Muscle layer of duodenum (tissue), 2 donors: ENCODE data around the gene ANKS6.

ENCODE experiments used
- H3K27ac ChIP-seq: one replicate; pipeline ENCODE4 v1.7.0; 2013; ENCODE audit warnings: mild to moderate bottlenecking, low read length
- H3K27me3 ChIP-seq: one replicate; pipeline ENCODE4 v1.7.0; 2013; ENCODE audit warnings: low read depth, mild to moderate bottlenecking, control low read depth, low read length
- H3K36me3 ChIP-seq, 2 donors: one replicate each; pipeline ENCODE4 v1.7.0; 2013; ENCODE audit warnings: low read length in 2 of 2, control low read depth in 1 of 2, mild to moderate bottlenecking in 1 of 2; ENCODE audit not compliant: insufficient read depth in 2 of 2, control insufficient read depth in 1 of 2
- H3K4me1 ChIP-seq, 2 donors: one replicate each; pipeline ENCODE4 v1.7.0; 2013; ENCODE audit warnings: low read length in 2 of 2, mild to moderate bottlenecking in 2 of 2, control low read depth in 1 of 2, moderate library complexity in 1 of 2; ENCODE audit not compliant: insufficient read depth in 2 of 2, control insufficient read depth in 1 of 2
- H3K4me3 ChIP-seq, 2 donors: one replicate each; pipeline ENCODE4 v1.7.0; 2013; ENCODE audit warnings: low read length in 2 of 2, low read depth in 1 of 2, mild to moderate bottlenecking in 1 of 2
- H3K9me3 ChIP-seq, 2 donors: one replicate each; pipeline ENCODE4 v1.7.0; 2013; ENCODE audit warnings: low read length in 2 of 2, control low read depth in 1 of 2, mild to moderate bottlenecking in 1 of 2; ENCODE audit not compliant: control insufficient read depth in 1 of 2
- donor health status: healthy.

The ANKS6 gene

DNA sequence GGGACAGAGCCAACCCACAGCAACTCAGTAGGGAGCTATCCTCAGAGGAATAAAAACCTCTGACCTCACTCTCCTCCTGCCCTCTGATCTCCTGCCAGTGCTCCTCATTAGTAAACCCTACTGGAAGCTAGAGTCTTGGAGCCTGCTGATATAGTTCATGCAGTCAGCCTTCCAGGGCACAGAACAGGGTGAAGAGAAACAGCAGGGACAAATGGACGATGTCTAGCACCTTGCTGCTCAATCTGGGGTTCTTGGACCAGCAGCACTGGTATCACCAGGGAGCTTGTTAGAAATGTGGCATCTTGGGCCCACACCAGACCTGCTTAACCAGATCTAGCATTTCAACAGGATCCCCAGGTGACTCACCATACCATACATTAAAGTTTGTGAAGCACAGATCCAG, 5.6 kb upstream of the ANKS6 start:
- Histone ChIP-seq H3K4me3 (no peak overlapping the region), H3K4me1 (peaks cover 0 to 4% of the 10 kb centered on the region in 2 donors), H3K27ac (no peak overlapping the region), H3K9me3 (no peaks in the 10 kb centered on the region), H3K36me3 (no peaks in the 10 kb centered on the region), H3K27me3 (peaks cover 3% of the 10 kb centered on the region)

DNA sequence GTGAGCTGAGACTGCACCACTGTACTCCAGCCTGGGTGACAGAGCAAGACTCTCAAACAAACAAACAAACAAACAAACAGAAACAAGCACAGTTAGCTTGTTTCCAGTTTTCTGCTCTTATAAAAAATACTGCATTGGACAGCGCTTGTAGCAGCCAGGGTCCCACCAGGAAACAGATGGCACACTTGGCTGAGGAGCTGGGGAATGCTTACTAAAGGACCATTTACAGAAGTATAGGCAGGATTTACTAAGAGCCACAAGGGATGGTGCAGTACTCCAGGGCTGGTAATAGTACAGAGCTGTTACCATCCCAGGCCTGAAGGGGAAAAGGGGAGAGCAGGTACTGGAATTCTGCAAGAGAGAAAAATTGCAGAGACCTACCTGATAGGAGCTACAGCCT, 5.2 kb upstream of the ANKS6 start:
- H3K27ac ChIP-seq = no peak overlapping the region
- H3K4me3 ChIP-seq = no peak overlapping the region
- peaks cover 0 to 4% of the 10 kb centered on the region in 2 donors for H3K4me1 ChIP-seq
- H3K36me3 ChIP-seq = no peaks in the 10 kb centered on the region
- H3K9me3 ChIP-seq = no peaks in the 10 kb centered on the region
- H3K27me3 ChIP-seq = peaks cover 3% of the 10 kb centered on the region

- Histone ChIP-seq H3K36me3 (no peaks in the 10 kb centered on the region), H3K4me3 (no peak overlapping the region), H3K4me1 (peaks cover 11% of the 10 kb centered on the region in 2 donors), H3K27ac (no peak overlapping the region), H3K9me3 (no peaks in the 10 kb centered on the region), H3K27me3 (peaks cover under 1% of the 10 kb centered on the region)
Observed at GRCh38 chr9:98798254-98798653, 1.9 kb upstream of the ANKS6 start.

DNA sequence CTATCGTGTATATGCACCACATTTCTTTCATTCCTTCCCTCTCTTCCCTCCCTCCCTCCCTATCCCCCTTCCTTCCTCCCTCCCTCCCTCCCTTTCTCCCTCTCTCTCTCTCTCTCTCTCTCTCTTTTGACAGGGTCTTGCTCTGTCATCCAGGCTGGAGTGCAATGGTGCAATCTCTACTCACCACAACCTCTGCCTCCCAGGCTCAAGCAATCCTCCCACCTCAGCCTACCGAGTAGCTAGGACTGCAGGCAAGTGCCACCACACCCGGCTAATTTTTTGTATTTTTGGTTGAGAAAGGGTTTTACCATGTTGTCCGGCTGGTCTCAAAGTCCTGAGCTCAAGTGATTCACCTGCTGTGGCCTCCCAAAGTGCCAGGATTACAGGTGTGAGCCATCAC, 1.1 kb upstream of the ANKS6 start:
- no peaks in the 10 kb centered on the region for H3K36me3 ChIP-seq
- H3K4me1 ChIP-seq = peaks cover 11% of the 10 kb centered on the region in 2 donors
- H3K27me3 ChIP-seq = no peaks in the 10 kb centered on the region
- H3K27ac ChIP-seq = no peak overlapping the region
- no peak overlapping the region for H3K4me3 ChIP-seq
- H3K9me3 ChIP-seq = no peaks in the 10 kb centered on the region

DNA sequence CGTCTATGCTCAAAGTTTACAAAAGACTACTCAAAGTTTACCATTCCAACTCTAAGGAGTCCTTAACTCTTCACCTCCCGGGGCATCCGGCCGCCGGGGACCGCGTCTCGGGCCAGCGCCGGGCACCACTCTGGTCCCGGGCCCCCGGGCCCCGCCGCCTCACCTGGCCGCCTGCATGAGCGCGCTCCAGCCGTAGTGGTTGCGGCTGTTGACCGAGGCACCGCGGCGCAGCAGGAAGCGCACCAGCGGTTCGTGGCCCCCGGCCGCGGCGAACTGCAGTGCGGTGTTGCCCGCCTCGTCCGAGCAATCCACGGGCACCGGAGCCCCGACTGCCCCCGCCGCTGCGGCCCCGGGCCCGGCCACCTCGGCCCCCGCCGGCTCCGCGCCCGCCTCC, 388 bp downstream of the ANKS6 start:
- Histone ChIP-seq H3K4me1 (peaks cover 17 to 18% of the 10 kb centered on the region in 2 donors), H3K9me3 (no peaks in the 10 kb centered on the region), H3K36me3 (no peaks in the 10 kb centered on the region), H3K27me3 (no peaks in the 10 kb centered on the region), H3K4me3 (peak overlapping the region; percentile 60 to 74), H3K27ac (no peak overlapping the region)

DNA sequence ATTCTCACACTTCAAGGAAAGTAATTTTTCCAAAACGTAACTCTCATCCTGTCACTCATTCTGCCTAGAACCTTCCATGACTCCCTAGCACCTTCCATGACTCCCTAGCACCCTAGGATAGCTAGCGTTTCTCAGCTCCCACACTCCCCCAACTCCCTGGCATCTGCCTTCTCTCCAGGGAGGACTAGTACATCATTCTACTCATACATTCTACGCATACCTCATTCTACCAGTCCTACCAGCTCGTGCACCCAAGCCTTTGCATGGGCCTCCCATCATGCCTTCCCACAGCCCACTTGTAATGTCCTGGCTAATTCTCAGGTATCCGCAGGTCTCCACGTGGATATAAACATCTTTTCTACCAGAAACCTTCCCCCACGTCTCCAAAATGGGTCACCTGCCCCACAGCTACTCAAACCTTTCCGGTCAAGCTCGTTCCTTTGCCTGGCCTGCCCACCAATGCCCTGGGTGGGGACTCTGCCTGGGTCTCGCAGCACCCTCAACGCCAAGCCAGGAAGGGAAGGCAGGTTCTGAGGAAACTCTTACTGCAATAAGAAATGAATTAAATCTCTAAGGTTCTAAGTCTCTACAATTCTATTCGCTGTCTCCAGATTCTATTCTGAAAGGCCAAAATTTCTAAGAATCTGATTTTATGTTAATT, 930 bp downstream of the ANKS6 start:
- no peaks in the 10 kb centered on the region for H3K9me3 ChIP-seq
- peak overlapping the region; percentile 60 to 74 for H3K4me3 ChIP-seq
- H3K36me3 ChIP-seq = no peaks in the 10 kb centered on the region
- H3K4me1 ChIP-seq = peaks cover 18 to 21% of the 10 kb centered on the region in 2 donors
- no peaks in the 10 kb centered on the region for H3K27me3 ChIP-seq
- no peak overlapping the region for H3K27ac ChIP-seq

GRCh38 chr9:98794802-98795201, 1.6 kb downstream of the ANKS6 start:
- H3K36me3 ChIP-seq = peaks cover 2 to 3% of the 10 kb centered on the region in 2 donors
- no peaks in the 10 kb centered on the region for H3K9me3 ChIP-seq
- peaks cover 18 to 21% of the 10 kb centered on the region in 2 donors for H3K4me1 ChIP-seq
- peak overlapping the region in 1 of 2 donors; percentile 74 for H3K4me3 ChIP-seq
- H3K27me3 ChIP-seq = no peaks in the 10 kb centered on the region
- H3K27ac ChIP-seq = no peak overlapping the region

DNA sequence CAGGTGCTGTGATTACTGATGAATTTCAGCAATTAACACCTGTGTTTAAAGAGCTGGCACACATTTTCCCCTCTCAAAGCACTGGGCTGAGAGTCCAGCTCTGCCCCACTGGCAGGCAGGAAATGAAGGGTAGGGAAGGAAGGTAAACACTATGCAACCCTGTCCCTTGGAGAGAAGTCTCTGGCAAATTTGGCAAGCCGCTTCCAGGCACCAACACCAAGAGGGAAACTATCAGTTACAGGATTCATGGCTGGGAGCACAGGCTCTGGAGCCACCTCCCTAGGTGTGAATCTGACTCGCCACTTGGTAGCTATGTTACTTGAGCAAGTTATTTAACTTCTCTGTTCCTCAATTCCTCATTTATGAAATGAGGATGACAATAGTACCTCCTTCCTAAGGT, 3.3 kb downstream of the ANKS6 start:
- no peaks in the 10 kb centered on the region for H3K9me3 ChIP-seq
- H3K27ac ChIP-seq = no peak overlapping the region
- H3K36me3 ChIP-seq = peaks cover 14 to 15% of the 10 kb centered on the region in 2 donors
- H3K4me1 ChIP-seq = peaks cover 18 to 21% of the 10 kb centered on the region in 2 donors
- no peaks in the 10 kb centered on the region for H3K27me3 ChIP-seq
- H3K4me3 ChIP-seq = no peak overlapping the region

DNA sequence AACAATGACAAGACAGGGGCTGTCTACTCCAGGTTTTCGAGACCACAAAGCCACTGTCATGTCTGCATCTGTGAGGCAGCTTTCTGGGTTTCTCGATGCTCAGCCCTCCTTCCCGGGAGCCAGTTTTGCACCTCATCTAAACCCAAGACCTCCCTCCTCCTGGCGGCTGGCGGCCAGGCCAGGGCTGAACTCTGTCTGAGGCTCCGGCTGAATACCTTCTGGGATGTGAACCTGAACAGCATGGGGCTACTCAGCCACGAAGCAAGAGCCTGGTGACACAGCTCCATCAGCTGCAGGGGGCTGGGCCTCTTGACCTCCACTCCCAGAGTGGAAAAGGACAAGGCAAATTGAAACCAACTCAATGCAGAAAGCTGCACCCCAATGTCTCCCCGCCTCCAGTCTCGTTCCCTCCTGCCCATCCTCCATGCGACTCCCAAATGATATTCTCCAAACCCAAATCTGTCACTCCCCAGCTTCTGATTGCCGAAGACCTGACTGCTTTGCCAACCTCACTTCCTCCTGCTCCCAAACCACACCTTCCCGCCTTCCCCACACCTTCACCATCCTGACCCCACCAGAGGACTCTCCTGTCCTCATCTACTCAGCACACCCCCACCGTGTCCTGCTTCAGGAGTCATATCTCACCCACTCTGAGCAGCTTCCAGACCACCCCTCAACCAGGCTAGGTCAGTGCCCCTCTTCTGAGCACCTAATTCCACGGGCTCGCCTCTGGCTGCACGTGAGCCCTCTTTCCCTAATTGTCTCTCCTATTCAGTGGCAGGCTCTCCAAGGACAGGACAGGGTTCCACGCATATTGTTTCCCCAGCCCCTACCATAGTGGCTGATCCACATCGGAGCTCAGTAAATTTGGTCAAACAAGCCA, 4.5 kb downstream of the ANKS6 start:
- no peaks in the 10 kb centered on the region for H3K9me3 ChIP-seq
- no peaks in the 10 kb centered on the region for H3K27me3 ChIP-seq
- H3K36me3 ChIP-seq = peaks cover 14 to 15% of the 10 kb centered on the region in 2 donors
- H3K4me1 ChIP-seq = peaks cover 18 to 21% of the 10 kb centered on the region in 2 donors
- H3K27ac ChIP-seq = no peak overlapping the region
- no peak overlapping the region for H3K4me3 ChIP-seq

DNA sequence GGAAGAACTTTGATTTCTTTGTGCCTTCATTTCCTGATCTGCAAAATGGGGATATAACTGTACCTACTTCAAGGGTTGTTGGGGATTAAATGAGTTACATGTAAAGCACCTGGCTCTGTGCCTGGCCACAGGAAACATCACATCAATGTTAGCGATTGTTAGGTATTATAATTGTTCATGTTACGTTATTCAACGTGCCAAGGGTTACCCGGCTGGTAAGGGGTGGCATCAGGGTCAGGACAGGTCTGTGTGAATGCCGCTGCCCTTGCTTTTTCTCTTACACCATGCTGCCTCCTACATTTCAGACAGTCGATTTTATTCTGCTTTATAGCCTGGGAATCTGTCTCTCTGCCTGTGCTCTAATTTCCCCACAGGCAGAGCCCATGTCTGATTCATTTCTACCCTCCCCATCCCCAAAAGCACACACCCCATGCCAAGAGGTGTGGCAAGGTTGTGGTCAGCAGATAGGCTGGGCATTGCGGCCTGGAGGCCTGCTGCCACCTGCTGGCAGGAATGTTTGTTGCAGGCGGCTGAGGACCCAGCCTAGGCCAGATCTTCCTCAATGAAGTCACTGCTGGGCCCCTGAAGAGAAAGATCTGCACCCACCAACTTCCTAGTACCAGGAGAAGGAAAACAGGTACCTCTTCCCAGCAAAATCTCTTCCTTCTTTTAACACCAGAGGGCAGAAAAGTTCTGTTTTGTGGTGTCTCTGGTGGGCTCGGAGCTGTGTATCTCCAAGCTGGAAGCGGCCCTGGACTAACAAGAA, 5.3 kb downstream of the ANKS6 start:
- peaks cover 18 to 21% of the 10 kb centered on the region in 2 donors for H3K4me1 ChIP-seq
- H3K36me3 ChIP-seq = peaks cover 14 to 18% of the 10 kb centered on the region in 2 donors
- H3K9me3 ChIP-seq = no peaks in the 10 kb centered on the region
- no peak overlapping the region for H3K4me3 ChIP-seq
- no peaks in the 10 kb centered on the region for H3K27me3 ChIP-seq
- no peak overlapping the region for H3K27ac ChIP-seq
